Measurements from ENCODE around the gene C10orf105. TPM values are rescaled to one million over a fixed set of nuclear protein-coding genes. Genes with fewer than 3 reads are reported as not detected.

C10orf105 gene
- total and polyA plus RNA-seq, 2 of the 8 experiments (the other 6 are each of a cell fraction or from before 2014, with no cell fraction given), result 0.71 to 0.73 TPM

GRCh38 chr10:71712170-71712569 is 7.4 kb downstream of the C10orf105 start:
- H2BK12ac ChIP-seq (ENCODE audit: low read depth, low read length), result no peak overlapping the region
- H4K20me1 ChIP-seq (replicated peaks in 1 of 2; ENCODE audit: control insufficient read depth in 1 of 2, insufficient read depth in 2 of 2, low read length in 2 of 2), result no peaks in the 10 kb centered on the region
- H3K9me3 ChIP-seq (ENCODE audit: insufficient read depth in 2 of 2, low read depth in 1 of 2, low read length in 1 of 2), result no peaks in the 10 kb centered on the region
- no peaks in the 10 kb centered on the region for H3K36me3 ChIP-seq (ENCODE audit: control insufficient read depth in 2 of 4, insufficient read depth in 4 of 4, low read length in 3 of 4)
- no peak overlapping the region for H4K91ac ChIP-seq (replicated peaks; ENCODE audit: insufficient read length, low read length)
- peaks cover 0 to 6% (median 0%) of the 10 kb centered on the region in 4 experiments; a peak in 3 of 7 replicates for H3K4me1 ChIP-seq (replicated peaks in 1 of 4; ENCODE audit: control insufficient read depth in 3 of 4, insufficient read depth in 4 of 4, low read length in 3 of 4)
- FAIRE-seq (no peak), DNase-seq (ENCODE audit: low read depth in 1 of 2, low spot score in 2 of 2) (no peak)
- no peak overlapping the region for H3K23ac ChIP-seq (ENCODE audit: insufficient read length)
- H2BK20ac ChIP-seq (ENCODE audit: low read length), result no peak overlapping the region
- H3K4me2 ChIP-seq (ENCODE audit: insufficient read depth in 1 of 2, low read depth in 2 of 2, low read length in 2 of 2), result no peak overlapping the region
- H2AFZ ChIP-seq (ENCODE audit: low read length), result no peak overlapping the region
- H4K8ac ChIP-seq (ENCODE audit: extremely low read depth, insufficient read depth, low read length), result no peak overlapping the region
- H3K4me3 ChIP-seq (ENCODE audit: extremely low read depth in 1 of 4, insufficient read depth in 2 of 4, low read depth in 3 of 4, low read length in 4 of 4), result no peak overlapping the region
- WGBS, 2 experiments (ENCODE audit: extremely low coverage in 1 of 2, insufficient coverage in 1 of 2, insufficient read length in 1 of 2, insufficient replicate concordance in 2 of 2, low coverage in 1 of 2, low lambda C conversion rate in 2 of 2, missing lambda C conversion rate in 1 of 2), result 87% methylated on average over 2 of the region's 2 CpGs; no CpG with 5 or more reads in 1 of the 2 experiments
- H3K79me1 ChIP-seq (ENCODE audit: low read depth, low read length), result no peaks in the 10 kb centered on the region
- H3K56ac ChIP-seq (replicated peaks; ENCODE audit: insufficient read length, low read depth, low read length), result no peak overlapping the region
- no peak overlapping the region for H2AK5ac ChIP-seq (ENCODE audit: low read depth, low read length)
- no peak overlapping the region for H3K9ac ChIP-seq (replicated peaks in 1 of 4; ENCODE audit: extremely low read depth in 1 of 4, low read depth in 3 of 4, low read length in 3 of 4)
- no peak overlapping the region for H2BK15ac ChIP-seq (ENCODE audit: low read length)
- peaks cover 0 to 3% (median 0%) of the 10 kb centered on the region in 4 experiments; a peak in 1 of 7 replicates for H3K27me3 ChIP-seq (replicated peaks in 1 of 4; ENCODE audit: control insufficient read depth in 3 of 4, extremely low read depth in 1 of 4, insufficient read depth in 3 of 4, low read length in 3 of 4)
- no peak overlapping the region for H3K27ac ChIP-seq (ENCODE audit: low read depth, low read length)
- H3K18ac ChIP-seq (ENCODE audit: extremely low read depth, low read length), result no peak overlapping the region
- POLR2A ChIA-PET (ENCODE audit: partially characterized antibody), result interaction anchor here (1.1 kb wide), 1 partner anchor 18 kb away, joined by 3 read pairs; no protein-coding TSS in a partner anchor
- H2BK120ac ChIP-seq (replicated peaks; ENCODE audit: low read depth, low read length), result no peak overlapping the region
- no peaks in the 10 kb centered on the region for H3K23me2 ChIP-seq (ENCODE audit: low read depth, low read length)
- no peaks in the 10 kb centered on the region for H3K79me2 ChIP-seq (ENCODE audit: control insufficient read depth in 1 of 2, insufficient read depth in 2 of 2, low read length in 2 of 2)
- no peak overlapping the region for H4K5ac ChIP-seq (ENCODE audit: insufficient read length, low read depth, low read length)
- TF ChIP-seq YY1 (IDR thresholded peaks at IDR 0.05; ENCODE audit: low read depth, low read length), result no peak
- TF ChIP-seq HDAC2 (IDR thresholded peaks at IDR 0.05; ENCODE audit: borderline replicate concordance in 1 of 2, low read depth in 2 of 2, low read length in 2 of 2), result no peak
- TF ChIP-seq JUN (IDR thresholded peaks at IDR 0.05; ENCODE audit: low read depth, low read length), result no peak
- TF ChIP-seq EGR1 (IDR thresholded peaks at IDR 0.05; ENCODE audit: borderline replicate concordance, low read depth, low read length), result no peak
- no peak for TF ChIP-seq TCF12 (IDR thresholded peaks at IDR 0.05; ENCODE audit: low read depth, low read length)
- H3K14ac ChIP-seq (ENCODE audit: insufficient read length), result no peak overlapping the region
- H2BK5ac ChIP-seq (ENCODE audit: low read depth, low read length), result no peak overlapping the region
- CTCF ChIA-PET (ENCODE audit: partially characterized antibody), result interaction anchor here (0.7 to 3.3 kb wide), 19 partner anchors 8 to 393 kb away, joined by 3 to 16 read pairs (median 3); partner anchors contain the start of genes C10orf105, SLC29A3 and VSIR
- no peak overlapping the region for H3K4ac ChIP-seq (replicated peaks; ENCODE audit: insufficient read length, low read depth, low read length)
